Stimulated activated memory B cell treated with anti-CD40 and anti-IgM and Interleukin-4, amounts not matched to agents 10 μg/mL and 1 μg/mL and 100 μg/mL, for 72 hours (primary cell): ENCODE measurements around the gene PRRX2.

Source experiments
- ATAC-seq: fragments of 150-1000 bp; cut with Tn5 transposase; 2 replicates; pipeline ENCODE4 v1.10.0; 2021
- H3K27ac Mint-ChIP-seq: one replicate; pipeline ENCODE4 v1.8.0; 2022; ENCODE audit warnings: mild to moderate bottlenecking, mixed read lengths
- H3K27me3 Mint-ChIP-seq: one replicate; pipeline ENCODE4 v1.8.0; 2022; ENCODE audit warnings: mixed read lengths
- H3K36me3 Mint-ChIP-seq: one replicate; pipeline ENCODE4 v1.8.0; 2022; ENCODE audit warnings: mixed read lengths
- H3K4me1 Mint-ChIP-seq: one replicate; pipeline ENCODE4 v1.8.0; 2022; ENCODE audit warnings: mixed read lengths
- H3K4me3 Mint-ChIP-seq: one replicate; pipeline ENCODE4 v1.8.0; 2022; ENCODE audit warnings: mild to moderate bottlenecking, moderate library complexity, mixed read lengths
- H3K9me3 Mint-ChIP-seq: one replicate; pipeline ENCODE4 v1.8.0; 2022; ENCODE audit warnings: mixed read lengths

The PRRX2 gene

DNA sequence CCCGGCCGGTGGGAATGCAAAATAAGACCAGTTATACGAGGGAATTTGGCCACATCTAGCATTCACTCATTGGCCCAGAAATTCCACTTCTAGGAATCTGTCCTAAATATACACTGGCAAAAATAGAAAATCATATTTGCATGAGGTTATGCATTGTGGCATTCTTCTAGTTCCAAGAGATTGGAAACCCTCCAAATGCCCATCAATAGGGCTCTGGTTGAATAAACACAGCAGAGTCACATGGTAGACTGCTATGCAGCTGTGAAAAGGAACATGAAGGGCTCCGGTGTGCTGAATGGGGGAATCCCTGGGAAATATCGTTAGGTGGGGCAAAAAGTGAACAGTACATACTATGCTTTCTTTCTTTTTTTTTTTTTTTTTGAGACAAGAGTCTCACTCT lies 50.6 kb downstream of the PRRX2 start:
- no peak overlapping the region for H3K4me3 Mint-ChIP-seq

DNA sequence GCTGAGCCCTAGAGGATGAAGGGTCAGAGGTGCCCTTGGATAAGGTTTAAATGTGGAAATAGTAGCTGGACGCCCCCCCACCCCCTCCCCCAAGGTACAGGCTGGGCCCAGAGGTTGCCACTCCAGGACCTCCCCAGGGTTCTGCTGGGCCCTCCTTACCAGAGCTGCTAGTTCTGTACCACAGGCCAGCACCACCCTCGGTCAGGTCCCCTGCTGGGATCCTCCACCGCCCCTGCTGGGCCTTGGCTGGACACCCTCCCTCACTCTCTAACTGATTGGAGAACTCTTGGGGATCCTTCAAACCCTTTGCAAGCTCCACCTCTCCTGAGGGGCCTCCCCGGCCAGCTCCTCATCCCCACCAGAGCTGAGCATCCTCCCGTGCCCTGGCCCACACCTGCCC lies 52.5 kb downstream of the PRRX2 start:
- no peaks in the 10 kb centered on the region for H3K9me3 Mint-ChIP-seq
- H3K4me3 Mint-ChIP-seq = no peak overlapping the region
- no peak for ATAC-seq
- peaks cover 72% of the 10 kb centered on the region for H3K27me3 Mint-ChIP-seq
- H3K4me1 Mint-ChIP-seq = no peaks in the 10 kb centered on the region
- H3K36me3 Mint-ChIP-seq = no peaks in the 10 kb centered on the region
- no peak overlapping the region for H3K27ac Mint-ChIP-seq

More for the DNA sequence above, 50.6 kb downstream of the PRRX2 start:
- no peaks in the 10 kb centered on the region for H3K36me3 Mint-ChIP-seq
- no peak for ATAC-seq
- H3K27ac Mint-ChIP-seq = no peak overlapping the region
- peaks cover 59% of the 10 kb centered on the region for H3K27me3 Mint-ChIP-seq
- no peaks in the 10 kb centered on the region for H3K9me3 Mint-ChIP-seq
- no peaks in the 10 kb centered on the region for H3K4me1 Mint-ChIP-seq

DNA sequence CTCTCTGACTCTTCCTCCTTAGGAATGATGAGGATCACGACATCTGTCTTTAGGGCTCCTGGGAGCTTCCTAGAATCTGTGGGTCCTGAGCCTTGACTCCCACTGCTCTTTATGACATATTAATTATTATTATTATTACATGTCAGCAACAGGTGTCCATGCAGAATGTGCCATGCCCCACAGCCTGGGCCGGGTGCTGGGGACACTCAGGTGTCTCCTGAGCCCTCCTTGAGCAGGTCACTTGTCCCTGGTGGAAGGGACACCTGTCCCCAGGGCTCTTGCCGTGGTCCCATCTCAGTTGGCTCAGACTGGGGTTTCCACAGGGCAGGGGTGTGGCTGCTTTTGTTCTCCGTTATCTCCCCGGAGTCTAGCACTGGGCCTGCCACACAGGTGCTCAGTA lies 53.2 kb downstream of the PRRX2 start:
- H3K9me3 Mint-ChIP-seq = no peaks in the 10 kb centered on the region
- H3K27ac Mint-ChIP-seq = no peak overlapping the region
- H3K27me3 Mint-ChIP-seq = peaks cover 73% of the 10 kb centered on the region
- no peak overlapping the region for H3K4me3 Mint-ChIP-seq
- H3K4me1 Mint-ChIP-seq = no peaks in the 10 kb centered on the region
- no peaks in the 10 kb centered on the region for H3K36me3 Mint-ChIP-seq
- ATAC-seq = no peak

DNA sequence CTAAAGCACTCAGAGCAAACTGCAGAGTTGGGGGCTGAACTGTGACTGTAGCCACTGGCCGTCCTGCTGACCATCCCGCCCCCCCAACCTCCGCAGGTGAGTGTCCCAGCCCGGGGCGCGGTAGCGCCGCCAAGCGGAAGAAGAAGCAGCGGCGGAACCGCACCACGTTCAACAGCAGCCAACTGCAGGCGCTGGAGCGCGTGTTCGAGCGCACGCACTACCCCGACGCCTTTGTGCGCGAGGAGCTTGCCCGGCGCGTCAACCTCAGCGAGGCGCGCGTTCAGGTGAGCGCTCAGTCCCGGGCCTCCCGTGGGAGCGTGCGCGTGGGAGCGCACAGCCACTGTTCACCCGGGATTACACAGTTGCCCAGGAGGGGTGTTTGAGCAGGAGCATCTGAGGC lies 53.7 kb downstream of the PRRX2 start:
- Mint-ChIP-seq H3K4me3 (no peak overlapping the region), H3K27ac (no peak overlapping the region)

DNA sequence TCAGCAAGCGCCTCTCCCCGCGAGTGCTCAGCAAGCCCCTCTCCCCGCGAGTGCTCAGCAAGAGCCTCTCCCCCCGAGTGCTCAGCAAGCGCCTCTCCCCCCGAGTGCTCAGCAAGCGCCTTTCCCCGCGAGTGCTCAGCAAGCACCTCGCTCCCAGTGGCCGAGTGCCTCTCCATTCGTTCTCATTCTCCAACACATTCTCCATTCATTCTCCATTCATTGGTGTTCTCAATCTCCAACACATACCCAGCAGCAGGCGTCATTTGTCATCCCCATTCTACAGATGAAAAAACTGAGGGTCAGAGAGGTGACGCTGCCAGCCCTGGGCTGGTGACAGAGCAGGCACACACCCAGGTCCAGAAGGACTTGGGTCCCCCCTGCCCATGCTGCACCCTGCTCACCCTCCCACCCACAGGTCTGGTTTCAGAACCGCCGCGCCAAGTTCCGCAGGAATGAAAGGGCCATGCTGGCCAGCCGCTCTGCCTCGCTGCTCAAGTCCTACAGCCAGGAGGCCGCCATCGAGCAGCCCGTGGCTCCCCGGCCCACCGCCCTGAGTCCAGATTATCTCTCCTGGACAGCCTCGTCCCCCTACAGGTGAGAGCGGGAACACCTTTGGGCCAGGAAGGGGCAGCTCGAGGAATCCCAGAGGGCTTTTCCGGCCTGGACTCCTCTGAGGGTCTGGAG lies 54.9 kb downstream of the PRRX2 start:
- Mint-ChIP-seq H3K9me3 (no peaks in the 10 kb centered on the region), H3K27ac (no peak overlapping the region), H3K4me1 (no peaks in the 10 kb centered on the region), H3K36me3 (no peaks in the 10 kb centered on the region), H3K27me3 (peaks cover 88% of the 10 kb centered on the region), H3K4me3 (no peak overlapping the region)
- no peak for ATAC-seq

More for the DNA sequence above, 53.7 kb downstream of the PRRX2 start:
- no peak for ATAC-seq
- H3K27me3 Mint-ChIP-seq = peaks cover 78% of the 10 kb centered on the region
- H3K36me3 Mint-ChIP-seq = no peaks in the 10 kb centered on the region
- H3K4me1 Mint-ChIP-seq = no peaks in the 10 kb centered on the region
- H3K9me3 Mint-ChIP-seq = no peaks in the 10 kb centered on the region

DNA sequence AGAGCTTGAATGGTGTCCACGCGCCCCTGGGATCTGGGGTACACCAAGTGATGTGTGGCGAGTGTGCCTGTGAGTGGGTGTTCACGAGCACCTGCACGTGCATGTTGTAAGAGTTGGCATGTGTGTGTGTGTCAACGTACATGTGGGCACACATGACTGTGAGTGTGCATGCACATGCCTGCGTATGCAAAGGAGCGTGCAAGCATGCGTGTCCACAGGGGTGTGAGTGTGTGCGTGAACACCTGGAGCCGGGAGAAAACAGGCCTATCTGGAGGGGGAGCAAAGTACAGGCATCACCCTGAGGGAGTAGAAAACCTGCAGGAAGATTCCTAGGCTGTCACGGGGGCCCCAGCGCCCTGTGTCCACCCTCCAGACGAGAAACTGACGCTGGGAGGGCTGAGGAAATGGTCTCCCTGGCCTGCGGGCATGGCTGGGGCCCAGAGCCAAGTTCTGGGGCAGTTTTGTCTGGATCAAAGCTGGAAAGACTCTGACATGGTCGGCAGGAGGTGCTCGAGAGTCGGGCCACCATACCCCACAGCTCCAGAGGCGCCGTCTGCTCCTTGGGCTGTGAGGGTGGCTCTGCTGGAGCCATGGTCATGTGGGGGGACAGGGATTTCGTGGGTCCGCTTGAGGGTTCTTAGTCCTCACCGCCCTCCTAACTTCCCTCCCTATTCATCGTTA lies 55.6 kb downstream of the PRRX2 start:
- ATAC-seq = no peak
- no peaks in the 10 kb centered on the region for H3K9me3 Mint-ChIP-seq
- H3K36me3 Mint-ChIP-seq = no peaks in the 10 kb centered on the region
- H3K4me3 Mint-ChIP-seq = no peak overlapping the region
- H3K27me3 Mint-ChIP-seq = peaks cover 88% of the 10 kb centered on the region
- no peaks in the 10 kb centered on the region for H3K4me1 Mint-ChIP-seq
- no peak overlapping the region for H3K27ac Mint-ChIP-seq

DNA sequence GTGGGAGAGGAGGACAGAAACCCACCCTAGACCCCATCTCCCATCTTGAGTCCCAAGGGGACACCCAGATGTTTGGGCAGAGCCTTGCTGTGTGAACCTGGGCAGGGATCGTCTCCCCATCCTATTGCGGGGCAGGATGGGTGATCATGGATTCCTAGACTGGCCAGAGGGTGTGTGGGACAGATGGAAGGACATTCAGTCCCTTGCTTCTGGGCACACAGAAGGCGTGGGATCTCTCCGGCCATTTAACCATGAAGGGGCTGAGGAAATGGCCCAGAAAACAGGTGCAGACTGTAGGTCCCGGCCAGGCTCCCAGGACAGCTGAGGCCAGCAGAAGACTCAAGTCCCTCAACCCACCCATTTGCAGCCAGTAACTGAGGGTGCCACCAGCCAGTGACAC lies 57.5 kb downstream of the PRRX2 start:
- Mint-ChIP-seq H3K36me3 (no peaks in the 10 kb centered on the region), H3K9me3 (no peaks in the 10 kb centered on the region), H3K4me1 (no peaks in the 10 kb centered on the region), H3K27me3 (peaks cover 79% of the 10 kb centered on the region), H3K4me3 (no peak overlapping the region), H3K27ac (no peak overlapping the region)
- no peak for ATAC-seq

DNA sequence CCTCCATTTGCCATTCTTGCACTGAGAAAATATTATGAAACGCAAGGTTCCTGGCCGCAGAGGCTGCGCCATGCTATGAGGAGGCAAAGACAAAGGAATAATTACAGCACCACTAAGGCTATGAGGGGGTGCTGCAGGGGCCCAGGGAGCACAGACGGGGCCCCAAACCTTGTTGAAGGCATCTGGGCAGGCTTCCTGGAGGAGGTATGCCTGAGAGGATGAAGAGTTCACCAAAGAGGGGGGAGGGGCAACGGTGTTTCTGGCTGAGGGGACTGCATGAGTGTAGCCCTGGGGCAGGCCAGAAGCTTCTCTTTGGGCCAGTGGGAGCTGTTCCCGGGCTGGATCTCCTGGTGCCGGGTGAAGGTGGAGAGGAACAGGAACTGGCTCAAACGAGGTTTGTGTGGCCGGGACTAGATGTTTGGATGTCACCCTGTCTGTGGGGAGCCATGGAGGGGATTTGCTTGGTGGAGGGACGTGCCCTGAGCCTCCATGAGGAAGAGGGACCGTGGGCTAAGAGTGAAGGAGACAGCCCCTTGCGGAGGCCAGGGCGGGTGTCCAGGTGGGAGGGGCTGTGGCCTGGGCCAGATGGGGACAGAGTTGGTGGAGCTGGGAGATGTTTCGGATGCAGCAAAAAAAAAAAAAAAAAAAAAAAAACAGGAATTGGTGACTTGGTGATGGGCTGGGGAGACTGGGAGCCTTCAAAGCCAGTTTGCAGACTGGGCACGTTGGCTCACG lies 59.2 kb downstream of the PRRX2 start:
- Mint-ChIP-seq H3K27ac (no peak overlapping the region), H3K36me3 (no peaks in the 10 kb centered on the region), H3K4me3 (no peak overlapping the region), H3K9me3 (no peaks in the 10 kb centered on the region), H3K27me3 (peaks cover 80% of the 10 kb centered on the region), H3K4me1 (no peaks in the 10 kb centered on the region)
- no peak for ATAC-seq

DNA sequence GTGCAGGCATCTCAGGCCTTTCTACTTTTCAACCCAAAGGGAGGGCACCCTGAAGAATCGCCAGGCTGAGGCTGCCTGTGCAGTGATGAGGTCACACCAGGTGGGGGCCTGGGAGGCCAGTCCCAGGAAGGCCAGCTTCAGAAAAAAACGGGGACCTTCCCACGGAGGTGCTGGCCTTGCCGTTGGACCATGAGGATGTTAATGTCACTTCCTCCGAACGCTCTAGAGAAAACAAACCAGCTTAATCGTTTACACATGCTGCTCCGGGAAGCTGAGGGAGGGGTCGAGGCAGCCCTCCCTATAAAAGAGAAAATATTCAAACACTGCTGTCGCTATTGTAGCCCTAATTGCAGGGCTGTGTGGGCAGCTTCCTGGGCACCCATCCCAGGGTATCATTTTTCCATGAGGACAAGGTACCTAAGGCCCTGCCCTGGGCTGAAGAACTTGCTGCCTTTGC lies 60.4 kb downstream of the PRRX2 start:
- H3K27ac Mint-ChIP-seq = no peak overlapping the region
- no peaks in the 10 kb centered on the region for H3K4me1 Mint-ChIP-seq
- no peaks in the 10 kb centered on the region for H3K36me3 Mint-ChIP-seq
- no peak for ATAC-seq
- no peaks in the 10 kb centered on the region for H3K9me3 Mint-ChIP-seq
- H3K27me3 Mint-ChIP-seq = peaks cover 75% of the 10 kb centered on the region
- H3K4me3 Mint-ChIP-seq = no peak overlapping the region

DNA sequence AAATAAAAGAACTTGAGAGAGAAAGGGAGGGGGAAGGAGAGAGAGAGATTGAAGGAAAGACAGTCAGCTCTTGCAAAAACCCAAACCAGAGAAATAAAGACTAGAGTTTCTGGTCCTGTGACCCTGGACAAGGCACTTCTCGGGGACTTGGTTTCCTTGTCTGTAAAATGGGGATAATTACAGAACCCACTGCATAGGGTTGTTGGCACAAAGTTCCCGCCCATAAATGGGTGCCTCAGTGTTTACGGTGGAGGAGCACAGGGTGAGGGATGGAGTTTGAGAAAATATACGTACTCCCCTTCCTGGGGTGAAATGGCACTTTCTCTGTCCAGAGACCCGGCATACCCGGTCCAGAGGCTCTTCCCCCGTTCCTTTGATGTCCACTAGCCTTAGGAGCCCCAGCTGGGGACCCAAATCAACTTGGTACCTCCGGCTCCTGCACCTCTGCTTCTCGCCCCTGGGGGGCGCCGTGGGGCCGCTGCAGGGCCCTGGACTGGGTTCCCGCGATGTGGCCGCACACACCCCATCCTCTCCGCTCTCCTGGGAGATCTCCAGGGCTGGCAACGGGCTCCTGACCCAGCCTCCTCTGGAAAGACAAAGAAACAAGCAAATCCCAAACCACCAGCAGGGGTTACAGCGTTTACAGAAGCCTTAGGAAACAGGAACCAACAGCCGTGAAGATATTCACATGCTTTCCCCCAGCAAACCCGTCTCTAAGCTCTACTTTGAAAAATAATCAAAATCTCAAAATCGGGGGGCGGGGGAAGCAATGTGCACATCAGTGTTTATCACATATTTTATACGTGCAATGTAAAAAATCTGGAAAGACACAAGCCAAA lies 61.1 kb downstream of the PRRX2 start:
- no peak overlapping the region for H3K4me3 Mint-ChIP-seq
- ATAC-seq = peak; percentile 66
- peaks cover 74% of the 10 kb centered on the region for H3K27me3 Mint-ChIP-seq
- no peaks in the 10 kb centered on the region for H3K9me3 Mint-ChIP-seq
- no peak overlapping the region for H3K27ac Mint-ChIP-seq
- no peaks in the 10 kb centered on the region for H3K36me3 Mint-ChIP-seq
- no peaks in the 10 kb centered on the region for H3K4me1 Mint-ChIP-seq

DNA sequence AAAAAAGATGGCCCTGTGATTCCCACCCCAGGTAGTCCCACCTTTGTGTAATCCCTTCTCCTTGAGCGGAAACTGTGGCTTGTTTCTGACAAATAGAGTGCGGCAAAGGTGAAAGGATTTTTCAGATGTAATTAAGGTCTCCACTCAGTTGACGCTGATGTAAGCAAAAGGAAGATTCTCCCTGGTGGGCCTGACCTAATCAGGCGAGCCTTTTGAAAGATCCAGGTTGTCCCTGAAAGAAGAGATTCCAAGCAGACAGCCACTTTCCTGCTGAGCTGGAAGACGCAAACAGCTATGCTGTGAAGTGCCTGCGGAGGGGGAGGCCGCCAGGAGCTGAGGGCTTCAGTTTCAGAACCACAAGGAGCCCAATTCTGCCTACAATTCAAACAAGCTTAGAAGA lies 63.3 kb downstream of the PRRX2 start:
- no peaks in the 10 kb centered on the region for H3K36me3 Mint-ChIP-seq
- no peaks in the 10 kb centered on the region for H3K4me1 Mint-ChIP-seq
- ATAC-seq = no peak
- no peak overlapping the region for H3K27ac Mint-ChIP-seq
- H3K9me3 Mint-ChIP-seq = no peaks in the 10 kb centered on the region
- no peak overlapping the region for H3K4me3 Mint-ChIP-seq
- peaks cover 61% of the 10 kb centered on the region for H3K27me3 Mint-ChIP-seq

DNA sequence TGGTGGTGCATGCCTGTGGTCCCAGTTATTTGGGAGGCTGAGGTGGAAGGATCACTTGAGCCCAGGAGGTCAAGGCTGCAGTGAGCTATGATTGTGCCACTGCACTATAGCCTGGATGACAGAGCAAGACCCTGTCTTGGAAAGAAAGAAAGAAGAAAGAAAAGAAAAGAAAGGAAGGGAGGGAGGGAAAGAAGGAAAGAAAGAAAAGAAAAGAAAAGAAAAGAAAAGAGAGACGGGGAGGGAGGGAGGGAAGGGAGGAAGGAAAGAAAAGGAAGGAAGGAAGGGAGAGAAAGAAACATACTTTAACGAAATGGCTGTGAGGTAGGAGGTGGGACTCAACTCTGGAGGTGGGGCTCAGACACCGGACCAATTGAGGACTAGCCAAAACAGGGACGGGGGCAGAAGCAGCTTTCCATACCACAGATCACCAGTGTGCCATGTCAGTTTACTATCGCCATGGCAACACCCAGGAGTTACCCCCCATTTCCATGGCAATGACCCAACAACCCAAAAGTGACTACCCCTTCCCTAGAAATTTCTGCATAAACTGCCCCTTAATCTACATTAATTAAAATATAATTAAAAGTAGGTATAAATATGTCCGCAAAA lies 66.1 kb downstream of the PRRX2 start:
- Mint-ChIP-seq H3K27me3 (peaks cover 61% of the 10 kb centered on the region), H3K36me3 (no peaks in the 10 kb centered on the region), H3K9me3 (no peaks in the 10 kb centered on the region), H3K4me1 (no peaks in the 10 kb centered on the region), H3K27ac (no peak overlapping the region), H3K4me3 (no peak overlapping the region)
- no peak for ATAC-seq

DNA sequence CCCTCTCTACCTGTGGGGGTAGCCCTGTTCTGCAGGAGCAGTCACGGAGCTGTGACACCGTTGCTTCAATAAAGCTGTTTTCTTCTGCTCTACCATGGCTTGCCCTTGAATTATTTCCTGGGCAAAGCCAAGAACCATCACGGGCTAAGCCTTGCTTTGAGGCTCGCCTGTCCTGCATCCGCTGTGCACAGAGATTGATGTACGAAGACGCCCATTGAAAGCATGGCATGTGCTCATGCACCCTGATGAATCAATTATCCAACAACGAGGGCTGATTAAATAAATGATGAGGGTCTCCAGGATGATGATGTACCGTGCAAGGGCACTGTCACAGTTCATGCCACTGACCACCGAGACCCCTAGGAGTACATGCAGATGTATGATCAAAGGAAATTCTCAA lies 66.7 kb downstream of the PRRX2 start:
- no peak overlapping the region for H3K4me3 Mint-ChIP-seq
- peaks cover 63% of the 10 kb centered on the region for H3K27me3 Mint-ChIP-seq
- no peaks in the 10 kb centered on the region for H3K9me3 Mint-ChIP-seq
- H3K36me3 Mint-ChIP-seq = no peaks in the 10 kb centered on the region
- H3K4me1 Mint-ChIP-seq = peaks cover 4% of the 10 kb centered on the region
- H3K27ac Mint-ChIP-seq = no peak overlapping the region
- no peak for ATAC-seq

DNA sequence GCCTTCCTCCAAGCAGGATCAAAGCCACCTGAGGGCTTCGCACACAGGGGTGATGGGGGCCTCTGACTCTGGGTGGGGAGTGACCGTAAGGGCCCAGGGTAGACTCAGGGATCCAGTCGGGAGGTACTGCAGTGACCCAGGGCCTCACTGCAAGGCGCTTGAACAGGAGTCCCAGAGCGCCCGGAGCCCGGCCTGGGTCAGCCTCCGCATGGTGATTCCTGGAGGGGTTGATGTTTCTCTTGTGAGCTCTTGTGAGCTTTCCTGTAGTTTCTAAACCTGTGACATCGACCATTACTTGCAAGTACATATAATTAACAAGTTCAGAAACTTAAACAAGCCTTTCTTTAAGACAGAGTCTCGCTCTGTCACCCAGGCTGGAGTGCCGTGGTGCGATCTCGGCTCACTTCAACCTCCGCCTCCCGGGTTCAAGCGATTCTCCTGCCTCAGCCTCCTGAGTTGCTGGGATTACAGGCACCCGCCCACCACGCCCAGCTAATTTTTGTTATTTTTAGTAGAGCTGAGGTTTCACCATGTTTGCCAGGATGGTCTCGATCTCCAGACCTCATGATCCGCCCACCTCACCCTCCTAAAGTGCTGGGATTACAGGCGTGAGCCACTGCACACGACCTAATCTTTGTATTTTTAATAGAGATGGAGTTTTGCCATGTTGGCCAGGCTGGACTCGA lies 67.6 kb downstream of the PRRX2 start:
- no peak overlapping the region for H3K4me3 Mint-ChIP-seq
- H3K4me1 Mint-ChIP-seq = peaks cover 9% of the 10 kb centered on the region
- H3K36me3 Mint-ChIP-seq = no peaks in the 10 kb centered on the region
- no peak overlapping the region for H3K27ac Mint-ChIP-seq
- H3K9me3 Mint-ChIP-seq = no peaks in the 10 kb centered on the region
- peaks cover 67% of the 10 kb centered on the region for H3K27me3 Mint-ChIP-seq
- no peak for ATAC-seq
